OCI-LY7 (cell line): ENCODE results near the gene GLRA2. TPM values are rescaled to one million over a fixed set of nuclear protein-coding genes. Genes with fewer than 3 reads are reported as not detected.

Source experiments
- BruUV-seq: library from RNA; stranded (reverse); fragments of 400-500 nt; replicated peaks from 2 replicates; lab custom pipeline; 2021; lab: Mats Ljungman, UMichigan
- CTCF ChIA-PET: fragments of 300-600 bp; sonication (Branson Sonifier 250); formaldehyde crosslinking; loops from one replicate; lab custom pipeline; 2022; ENCODE audit warnings: antibody characterized with exemption; ENCODE audit not compliant: unreplicated experiment; lab: Charles Lee
- POLR2A ChIA-PET: fragments of 300-600 bp; sonication (Branson Sonifier 250); formaldehyde crosslinking; loops from one replicate; lab custom pipeline; 2022; ENCODE audit warnings: antibody characterized with exemption; lab: Charles Lee
- DNase-seq: peaks from one replicate; pipeline ENCODE4 v3.0.0-alpha.2; 2015; ENCODE audit warnings: low spot score
- H2AFZ ChIP-seq: fragments of 200-600 bp; sonication (generic), shearing (Covaris generic); 2 replicates; pipeline ENCODE4 v1.6.1; 2014; ENCODE audit warnings: mild to moderate bottlenecking, antibody characterized with exemption, low read length, moderate library complexity
- H3K27ac ChIP-seq: fragments of 200-600 bp; sonication (generic); 2 replicates; pipeline ENCODE4 v1.5.1; 2014; ENCODE audit warnings: mixed run types, low read depth, mild to moderate bottlenecking, moderate library complexity, low read length, inconsistent platforms; ENCODE audit not compliant: poor library complexity, severe bottlenecking
- H3K36me3 ChIP-seq: fragments of 200-600 bp; sonication (generic); 2 replicates; pipeline ENCODE4 v1.6.1; 2014; ENCODE audit warnings: mild to moderate bottlenecking, antibody characterized with exemption, low read length, moderate library complexity, mixed read lengths; ENCODE audit not compliant: insufficient read depth
- H3K4me1 ChIP-seq: fragments of 200-600 bp; sonication (generic); 2 replicates; pipeline ENCODE4 v1.5.1; 2014; ENCODE audit warnings: mild to moderate bottlenecking, low read length; ENCODE audit not compliant: insufficient read depth, poor library complexity, severe bottlenecking
- H3K4me2 ChIP-seq: fragments of 200-600 bp; sonication (generic); 2 replicates; pipeline ENCODE4 v1.6.1; 2014; ENCODE audit warnings: mild to moderate bottlenecking, low read length
- H3K4me3 ChIP-seq: fragments of 200-600 bp; sonication (generic); 2 replicates; pipeline ENCODE4 v1.5.1; 2014; ENCODE audit warnings: mild to moderate bottlenecking, low read depth, low read length; ENCODE audit not compliant: poor library complexity, severe bottlenecking
- H3K79me2 ChIP-seq: fragments of 200-600 bp; sonication (generic); 2 replicates; pipeline ENCODE4 v1.6.1; 2016; ENCODE audit warnings: low read depth, mild to moderate bottlenecking, low read length, moderate library complexity, mixed read lengths; ENCODE audit not compliant: insufficient read depth
- H3K9me2 ChIP-seq: fragments of 200-600 bp; sonication (generic); 2 replicates; pipeline ENCODE4 v1.6.1; 2016; ENCODE audit warnings: mild to moderate bottlenecking, low read length, mixed read lengths; ENCODE audit not compliant: insufficient read depth
- H3K9me3 ChIP-seq: fragments of 200-600 bp; sonication (generic); 2 replicates; pipeline ENCODE4 v1.6.1; 2014; ENCODE audit warnings: mild to moderate bottlenecking, mixed run types, low read length, mixed read lengths
- H4K20me1 ChIP-seq: fragments of 200-600 bp; sonication (generic); 2 replicates; pipeline ENCODE4 v1.6.1; 2014; ENCODE audit warnings: mild to moderate bottlenecking, antibody characterized with exemption, low read length, moderate library complexity, mixed read lengths; ENCODE audit not compliant: insufficient read depth
- CTCF ChIP-seq: fragments of 200-600 bp; sonication (generic); conservative IDR thresholded peaks from 2 replicates; pipeline ENCODE4 v1.5.1; 2014; ENCODE audit warnings: mild to moderate bottlenecking, antibody characterized with exemption, low read length, moderate library complexity, mixed read lengths
- EZH2phosphoT487 ChIP-seq: fragments of 200-600 bp; sonication (generic); IDR thresholded peaks from 2 replicates; pipeline ENCODE4 v1.6.1; 2018; ENCODE audit warnings: low read depth, borderline replicate concordance, mild to moderate bottlenecking, mixed run types, antibody characterized with exemption, low read length, moderate library complexity, mixed read lengths
- intact Hi-C: fragments of 100-400 bp; cut with micrococcal nuclease; formaldehyde crosslinking; loops from one replicate; pipeline ENCODE4 v1.10.0; 2022; ENCODE audit not compliant: unreplicated experiment
- total RNA-seq, 2 experiments: library from RNA; depleted of rRNA in 1 of 2; stranded (reverse); fragments of >200 nt in 1 of 2; shearing (Covaris generic) in 1 of 2; gene quantifications; 2 replicates each; pipeline ENCODE4 v1.2.3, GENCODE V29; 2014 to 2022

GLRA2 gene
- total RNA-seq, 2 experiments from 2014 or later = not detected

DNA sequence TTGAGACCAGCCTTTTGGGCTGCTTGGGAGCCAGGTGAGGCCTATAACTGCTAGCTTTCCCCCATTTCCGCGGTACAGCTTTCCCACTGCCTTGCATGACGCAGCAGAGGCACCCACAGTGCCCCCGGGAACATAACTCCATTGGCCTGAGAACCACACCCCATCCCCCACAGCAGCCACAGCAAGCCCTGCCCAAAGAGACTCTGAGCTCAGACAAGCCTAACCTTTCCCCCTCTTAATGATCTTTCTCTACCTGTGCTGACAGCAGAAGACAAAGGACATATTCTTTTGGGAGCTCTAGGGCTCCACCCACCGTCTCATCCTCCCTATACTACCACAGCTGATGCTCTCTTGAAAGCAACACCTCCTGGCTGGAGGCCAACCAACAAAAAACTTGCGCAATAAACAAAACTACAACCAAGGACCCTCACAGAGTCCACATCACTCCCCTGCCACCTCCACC, 228.7 kb downstream of the GLRA2 start:
- CTCF ChIA-PET = no interaction called here
- no peaks in the 10 kb centered on the region for H3K79me2 ChIP-seq
- BruUV-seq = no TSS peak
- H3K9me2 ChIP-seq = no peaks in the 10 kb centered on the region
- H3K4me1 ChIP-seq = no peaks in the 10 kb centered on the region
- H3K9me3 ChIP-seq = no peaks in the 10 kb centered on the region
- intact Hi-C loops = no loop called here
- H4K20me1 ChIP-seq = no peaks in the 10 kb centered on the region
- H3K36me3 ChIP-seq = no peaks in the 10 kb centered on the region
- H3K4me3 ChIP-seq = no peak overlapping the region
- no peak overlapping the region for H3K4me2 ChIP-seq
- DNase-seq = no peak
- H2AFZ ChIP-seq = no peak overlapping the region
- POLR2A ChIA-PET = interaction anchor here (0.9 kb wide), 1 partner anchor 196 kb away, joined by 3 read pairs; no protein-coding TSS in a partner anchor
- TF ChIP-seq CTCF (no peak), EZH2phosphoT487 (no peak)
- no peak overlapping the region for H3K27ac ChIP-seq

- H3K36me3 ChIP-seq = no peaks in the 10 kb centered on the region
- CTCF ChIA-PET = no interaction called here
Measured at GRCh38 chrX:14775416-14775815, 246.1 kb downstream of the GLRA2 start.

More at GRCh38 chrX:14775416-14775815, 246.1 kb downstream of the GLRA2 start:
- no peaks in the 10 kb centered on the region for H4K20me1 ChIP-seq
- no peaks in the 10 kb centered on the region for H3K9me3 ChIP-seq
- no peaks in the 10 kb centered on the region for H3K9me2 ChIP-seq
- intact Hi-C loops = no loop called here
- H2AFZ ChIP-seq = no peak overlapping the region
- POLR2A ChIA-PET = interaction anchor here (0.6 kb wide), 1 partner anchor 900 kb away, joined by 3 read pairs; no protein-coding TSS in a partner anchor
- no TSS peak for BruUV-seq
- no peak overlapping the region for H3K4me3 ChIP-seq
- no peaks in the 10 kb centered on the region for H3K79me2 ChIP-seq
- DNase-seq = no peak
- no peak overlapping the region for H3K4me2 ChIP-seq
- no peaks in the 10 kb centered on the region for H3K4me1 ChIP-seq
- no peak overlapping the region for H3K27ac ChIP-seq
- TF ChIP-seq EZH2phosphoT487 (no peak), CTCF (no peak)
